ENCODE results near the gene POLR2F. TPM values are rescaled to one million over a fixed set of nuclear protein-coding genes. Genes with fewer than 3 reads are reported as not detected.
A peak's percentile ranks its signal among the peaks of the same experiment; 100 is the strongest.

Gene POLR2F
- polyA plus RNA-seq (2013, experiment 1 of 2) = 108 TPM
- polyA plus RNA-seq (2013, experiment 2 of 2) = 103 TPM

DNA sequence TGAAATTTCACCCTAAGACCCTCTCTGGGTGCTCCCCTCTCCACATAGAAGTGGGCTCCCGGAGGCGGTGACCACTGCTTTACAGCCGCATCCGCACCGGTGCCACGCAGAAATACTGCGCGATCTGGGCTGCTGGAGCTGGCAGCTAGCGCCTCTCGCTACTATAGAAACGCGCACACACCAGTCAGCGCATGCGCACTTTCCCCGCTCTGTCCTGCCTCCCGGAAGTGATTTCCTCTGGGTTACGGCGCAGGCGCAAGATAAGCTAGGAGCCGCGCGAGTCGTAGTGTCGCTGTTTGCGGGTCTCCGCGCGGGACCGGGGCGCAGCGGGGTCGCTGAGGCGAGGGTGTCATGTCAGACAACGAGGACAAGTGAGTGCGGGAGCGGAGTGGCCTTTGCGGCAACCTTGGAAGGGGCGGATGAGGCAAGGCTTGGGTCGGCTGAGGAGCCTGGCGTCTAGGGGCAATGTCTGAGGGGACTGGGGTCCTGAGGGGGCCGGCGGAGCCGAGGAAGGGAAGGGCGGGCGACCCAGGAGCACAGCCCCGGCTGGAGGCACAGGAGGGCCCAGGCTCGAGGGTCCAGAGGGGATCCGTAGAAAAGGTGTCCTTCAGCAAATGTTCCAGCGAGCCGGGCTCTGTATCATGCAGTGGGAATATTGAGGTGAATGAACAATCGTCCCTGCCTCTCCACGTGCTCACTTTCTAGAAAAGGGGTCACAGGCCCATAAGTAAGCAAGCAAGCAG lies at the start of gene POLR2F, which contains the start of gene C22orf23:
TSS of gene POLR2F (plus strand) at position 263 of the 743 bp plus-strand sequence. CDS start at position 352, 89 bp downstream.
TSS of gene C22orf23 (minus strand) at position 165 of the 743 bp plus-strand sequence. CDS start 452 bp downstream, outside the sequence.
- Histone ChIP-seq H2AFZ (ENCODE audit: low read length) (peak within 1 kb of the TSS; percentile 97), H3K14ac (ENCODE audit: low read length) (peak within 1 kb of the TSS; percentile 79), H2BK15ac (ENCODE audit: low read length) (no peak within 1 kb of the TSS), H3K9me3 (replicated peaks in 1 of 2; ENCODE audit: control insufficient read depth in 2 of 2, insufficient read depth in 1 of 2, low read depth in 1 of 2, low read length in 2 of 2) (no peaks in the 10 kb centered on the region), H2BK5ac (ENCODE audit: low read length) (no peak within 1 kb of the TSS), H3K79me1 (ENCODE audit: low read depth, low read length) (peaks cover 3% of the 10 kb centered on the region), H3K4me3 (ENCODE audit: low read length in 2 of 2) (peak within 1 kb of the TSS; percentile 87 to 93), H3K23ac (ENCODE audit: low read depth, low read length, poor library complexity) (peak within 1 kb of the TSS; percentile 21), H3K9ac (ENCODE audit: low read depth, low read length, poor library complexity) (peak within 1 kb of the TSS; percentile 88), H3K27ac (replicated peaks; ENCODE audit: low read length) (no peak within 1 kb of the TSS), H3K4me2 (ENCODE audit: insufficient read depth, low read length, poor library complexity, severe bottlenecking) (peak within 1 kb of the TSS; percentile 87), H3K18ac (ENCODE audit: low read length) (peak within 1 kb of the TSS; percentile 89), H3K36me3 (replicated peaks in 1 of 2; ENCODE audit: control insufficient read depth in 2 of 2, insufficient read depth in 2 of 2, low read length in 2 of 2) (peaks cover 16 to 22% of the 10 kb centered on the region in 2 donors), H2BK12ac (ENCODE audit: low read length) (no peak within 1 kb of the TSS), H2BK120ac (ENCODE audit: low read depth, low read length) (no peak within 1 kb of the TSS), H4K91ac (ENCODE audit: low read depth, low read length, poor library complexity) (no peak within 1 kb of the TSS), H3K4ac (ENCODE audit: low read length) (no peak within 1 kb of the TSS), H2AK5ac (ENCODE audit: low read depth, low read length) (no peak within 1 kb of the TSS), H4K8ac (ENCODE audit: low read depth, low read length) (peak within 1 kb of the TSS; percentile 50), H3K27me3 (ENCODE audit: control insufficient read depth in 3 of 3, insufficient read depth in 3 of 3, low read depth in 1 of 3, low read length in 3 of 3) (no peaks in the 10 kb centered on the region), H3K4me1 (ENCODE audit: control insufficient read depth in 2 of 2, insufficient read depth in 1 of 2, low read depth in 1 of 2, low read length in 2 of 2) (peaks cover 6 to 8% of the 10 kb centered on the region in 2 donors)
- no CpG with 5 or more reads among the region's 52 CpGs for WGBS, 2 donors (ENCODE audit: extremely low coverage in 2 of 2, insufficient read length in 2 of 2, insufficient replicate concordance in 1 of 2)
- DNase-seq (ENCODE audit: low spot score) = peak; percentile 98

DNA sequence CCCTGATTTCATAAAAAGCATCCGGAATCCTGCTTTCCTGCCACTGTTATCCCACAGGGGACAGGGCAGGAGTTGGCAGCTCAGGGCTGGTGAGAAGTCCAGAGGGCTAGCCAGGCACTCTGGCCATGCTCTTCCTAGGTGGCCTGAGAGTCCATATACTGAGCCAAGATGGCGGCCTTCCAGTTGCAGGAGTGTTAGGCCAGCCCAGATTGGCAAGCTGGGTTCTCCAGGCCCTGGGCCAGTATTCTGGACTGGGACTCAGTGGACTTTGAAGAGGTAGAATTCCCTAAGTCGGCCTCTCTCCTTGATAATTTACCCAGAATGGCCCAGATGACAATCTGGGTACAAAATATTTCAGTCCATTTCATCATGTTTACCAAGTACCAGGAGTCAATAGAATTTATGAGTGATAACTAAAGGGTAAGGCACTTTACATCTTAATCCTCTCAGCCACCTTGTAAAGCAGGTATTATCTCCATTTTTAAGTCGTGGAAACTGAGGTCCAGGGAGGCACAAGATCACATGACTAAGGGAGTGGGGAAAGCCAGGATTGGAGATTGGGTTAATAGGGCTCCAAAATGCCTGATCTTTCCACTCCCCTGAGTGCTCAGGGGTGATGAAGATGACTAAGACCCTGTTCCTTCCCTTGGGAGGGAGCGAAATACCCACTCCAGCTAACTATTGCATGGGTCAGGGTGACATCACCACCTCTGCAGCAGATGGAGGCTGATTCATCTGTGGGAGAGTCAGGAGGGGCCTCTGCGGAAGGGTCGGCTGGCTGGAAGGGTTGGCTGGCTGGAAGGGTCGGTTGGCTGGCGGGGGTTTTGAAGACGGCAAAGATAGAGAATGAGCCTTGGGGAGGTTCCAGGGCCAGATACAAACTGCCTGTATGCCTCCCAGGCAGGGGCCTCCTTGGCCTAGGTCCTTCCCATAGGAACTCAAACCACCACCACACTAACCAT lies 48.6 kb upstream of the POLR2F start:
- DNase-seq (ENCODE audit: low spot score) = no peak
- H3K4me3 ChIP-seq (ENCODE audit: low read length in 2 of 2) = no peak overlapping the region

DNA sequence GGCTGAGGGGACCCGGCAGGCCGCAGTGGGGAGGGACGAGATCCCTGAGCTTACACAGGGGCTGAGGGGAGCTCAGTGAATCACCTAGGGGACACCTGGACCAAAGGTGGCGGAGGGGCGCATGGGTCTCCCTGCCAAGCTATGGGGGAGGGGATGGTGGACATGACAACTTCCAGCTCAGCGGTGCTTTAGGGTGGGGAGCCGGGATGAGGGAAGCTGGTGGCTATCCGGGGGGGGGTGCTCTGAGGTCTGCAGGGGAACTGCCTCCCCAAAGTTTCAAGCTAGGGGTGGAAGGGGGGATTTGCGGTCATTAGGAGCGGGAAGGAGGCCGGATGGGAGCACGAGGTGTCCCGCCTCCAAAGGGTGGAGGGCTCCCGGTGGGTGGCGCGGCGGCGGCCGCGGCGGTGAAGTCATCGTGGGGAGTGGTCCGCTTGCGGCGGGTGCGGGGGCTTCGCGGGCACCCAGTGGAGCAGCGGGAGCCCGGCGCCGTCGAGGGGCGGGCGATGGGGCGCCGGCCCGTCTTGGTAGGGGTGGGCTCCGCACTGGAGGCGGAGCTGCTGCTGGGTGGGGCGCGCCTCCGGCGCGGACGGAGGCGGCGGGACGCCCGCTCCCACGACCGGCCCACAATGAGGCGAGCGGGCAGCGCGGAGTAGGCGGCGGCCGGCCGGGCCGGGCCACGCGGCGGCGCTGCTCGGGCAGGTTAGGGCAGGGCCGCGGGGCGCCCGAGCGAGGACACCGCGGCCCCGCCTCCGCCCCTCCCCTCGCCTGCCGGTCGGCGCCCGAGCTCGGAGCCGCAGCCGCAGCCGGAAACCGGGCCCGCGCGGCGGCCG lies 47.8 kb upstream of the POLR2F start, which contains the start of gene MICALL1:
TSS of gene MICALL1 (plus strand) at position 764 of the 830 bp plus-strand sequence. CDS start 126 bp downstream, outside the sequence.
- H2BK120ac ChIP-seq (ENCODE audit: low read depth, low read length) = no peak within 1 kb of the TSS
- no peak within 1 kb of the TSS for H4K8ac ChIP-seq (ENCODE audit: low read depth, low read length)
- peak within 1 kb of the TSS; percentile 76 for H4K91ac ChIP-seq (ENCODE audit: low read depth, low read length, poor library complexity)
- peaks cover 0 to 4% of the 10 kb centered on the region in 2 donors for H3K36me3 ChIP-seq (replicated peaks in 1 of 2; ENCODE audit: control insufficient read depth in 2 of 2, insufficient read depth in 2 of 2, low read length in 2 of 2)
- peak within 1 kb of the TSS; percentile 47 for H3K4ac ChIP-seq (ENCODE audit: low read length)
- H2BK15ac ChIP-seq (ENCODE audit: low read length) = peak within 1 kb of the TSS; percentile 87
- peak within 1 kb of the TSS; percentile 14 for H3K14ac ChIP-seq (ENCODE audit: low read length)
- peak within 1 kb of the TSS; percentile 12 for H2BK12ac ChIP-seq (ENCODE audit: low read length)
- H3K27ac ChIP-seq (replicated peaks; ENCODE audit: low read length) = no peak within 1 kb of the TSS
- no CpG with 5 or more reads among the region's 90 CpGs for WGBS, 2 donors (ENCODE audit: extremely low coverage in 2 of 2, insufficient read length in 2 of 2, insufficient replicate concordance in 1 of 2)
- H3K9me3 ChIP-seq (replicated peaks in 1 of 2; ENCODE audit: control insufficient read depth in 2 of 2, insufficient read depth in 1 of 2, low read depth in 1 of 2, low read length in 2 of 2) = no peaks in the 10 kb centered on the region
- H2BK5ac ChIP-seq (ENCODE audit: low read length) = peak within 1 kb of the TSS; percentile 14
- H3K23ac ChIP-seq (ENCODE audit: low read depth, low read length, poor library complexity) = peak within 1 kb of the TSS; percentile 85
- peak within 1 kb of the TSS; percentile 95 for H2AFZ ChIP-seq (ENCODE audit: low read length)
- H3K9ac ChIP-seq (ENCODE audit: low read depth, low read length, poor library complexity) = peak within 1 kb of the TSS; percentile 100
- peak within 1 kb of the TSS; percentile 95 for H2AK5ac ChIP-seq (ENCODE audit: low read depth, low read length)
- no peaks in the 10 kb centered on the region for H3K27me3 ChIP-seq (ENCODE audit: control insufficient read depth in 3 of 3, insufficient read depth in 3 of 3, low read depth in 1 of 3, low read length in 3 of 3)
- peak within 1 kb of the TSS; percentile 76 to 90 for H3K4me3 ChIP-seq (ENCODE audit: low read length in 2 of 2)
- no peaks in the 10 kb centered on the region for H3K79me1 ChIP-seq (ENCODE audit: low read depth, low read length)
- peak within 1 kb of the TSS; percentile 84 for H3K4me2 ChIP-seq (ENCODE audit: insufficient read depth, low read length, poor library complexity, severe bottlenecking)
- peak within 1 kb of the TSS; percentile 98 for H3K18ac ChIP-seq (ENCODE audit: low read length)
- H3K4me1 ChIP-seq (ENCODE audit: control insufficient read depth in 2 of 2, insufficient read depth in 1 of 2, low read depth in 1 of 2, low read length in 2 of 2) = peaks cover 14 to 18% of the 10 kb centered on the region in 2 donors
- no peak for DNase-seq (ENCODE audit: low spot score)

More for the DNA sequence above, 48.6 kb upstream of the POLR2F start:
- Histone ChIP-seq H2AFZ (ENCODE audit: low read length) (peak overlapping the region; percentile 95), H3K27ac (replicated peaks; ENCODE audit: low read length) (no peak overlapping the region), H3K18ac (ENCODE audit: low read length) (peak overlapping the region; percentile 42), H4K91ac (ENCODE audit: low read depth, low read length, poor library complexity) (no peak overlapping the region), H3K4me1 (ENCODE audit: control insufficient read depth in 2 of 2, insufficient read depth in 1 of 2, low read depth in 1 of 2, low read length in 2 of 2) (peaks cover 5 to 13% of the 10 kb centered on the region in 2 donors), H3K9ac (ENCODE audit: low read depth, low read length, poor library complexity) (peak overlapping the region; percentile 39), H2BK15ac (ENCODE audit: low read length) (peak overlapping the region; percentile 23), H3K14ac (ENCODE audit: low read length) (no peak overlapping the region), H3K9me3 (replicated peaks in 1 of 2; ENCODE audit: control insufficient read depth in 2 of 2, insufficient read depth in 1 of 2, low read depth in 1 of 2, low read length in 2 of 2) (no peaks in the 10 kb centered on the region), H3K4ac (ENCODE audit: low read length) (no peak overlapping the region), H3K23ac (ENCODE audit: low read depth, low read length, poor library complexity) (no peak overlapping the region), H3K79me1 (ENCODE audit: low read depth, low read length) (no peaks in the 10 kb centered on the region), H2BK5ac (ENCODE audit: low read length) (peak overlapping the region; percentile 14), H2BK120ac (ENCODE audit: low read depth, low read length) (no peak overlapping the region), H3K4me2 (ENCODE audit: insufficient read depth, low read length, poor library complexity, severe bottlenecking) (no peak overlapping the region), H3K27me3 (ENCODE audit: control insufficient read depth in 3 of 3, insufficient read depth in 3 of 3, low read depth in 1 of 3, low read length in 3 of 3) (no peaks in the 10 kb centered on the region), H4K8ac (ENCODE audit: low read depth, low read length) (no peak overlapping the region), H3K36me3 (replicated peaks in 1 of 2; ENCODE audit: control insufficient read depth in 2 of 2, insufficient read depth in 2 of 2, low read length in 2 of 2) (peaks cover 0 to 4% of the 10 kb centered on the region in 2 donors), H2AK5ac (ENCODE audit: low read depth, low read length) (peak overlapping the region; percentile 93), H2BK12ac (ENCODE audit: low read length) (peak overlapping the region; percentile 12)
- no CpG with 5 or more reads among the region's 10 CpGs for WGBS, 2 donors (ENCODE audit: extremely low coverage in 2 of 2, insufficient read length in 2 of 2, insufficient replicate concordance in 1 of 2)

Measured in neuronal stem cell (in vitro differentiated cells).